ENCODE measurements around the gene SEPTIN7. TPM values are rescaled to one million over a fixed set of nuclear protein-coding genes. Genes with fewer than 3 reads are reported as not detected.

The SEPTIN7 gene
- total RNA-seq, 1 experiment from 2014 or later = 140 TPM

DNA sequence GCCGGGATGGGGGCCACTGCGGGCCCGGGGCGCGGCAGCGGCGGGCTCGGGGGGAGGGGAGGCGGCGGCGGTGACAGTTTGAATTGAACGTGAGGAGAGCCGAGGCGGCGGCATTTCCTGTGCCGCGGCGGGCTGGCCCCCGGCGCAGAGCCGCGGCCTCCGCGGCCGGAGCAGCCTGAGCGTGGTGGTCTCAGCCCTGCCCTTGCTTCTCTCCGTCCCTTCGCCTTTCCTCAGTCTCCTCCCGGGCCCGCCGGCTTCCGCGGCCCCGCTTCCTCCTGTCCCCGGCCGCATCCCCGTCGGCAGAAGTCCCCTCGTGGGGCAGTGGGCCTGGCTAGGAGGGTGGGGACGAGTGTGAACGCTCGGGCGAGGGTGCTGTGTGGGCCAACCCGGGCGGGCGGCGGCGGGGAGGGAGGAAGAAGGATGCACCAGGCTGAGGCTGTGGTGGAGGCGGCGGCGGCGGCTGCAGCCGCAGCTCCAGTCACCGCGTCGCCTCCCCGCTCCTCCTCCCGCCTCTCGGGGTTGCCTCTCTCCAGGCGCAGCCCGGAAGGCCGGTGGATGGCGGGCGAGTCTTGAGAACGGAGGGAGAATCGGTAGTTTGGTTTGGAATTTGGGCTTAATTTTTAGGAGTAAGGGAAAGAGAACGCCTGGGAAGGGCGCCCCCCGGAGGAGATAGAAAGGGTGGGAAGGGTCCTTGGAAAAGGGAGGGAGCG, 690 bp downstream of the SEPTIN7 start:
- Histone ChIP-seq H3K27ac (ENCODE audit: low read depth, low read length) (peak overlapping the region; percentile 95), H3K4me3 (replicated peaks in 1 of 2; ENCODE audit: low read depth in 1 of 2, low read length in 2 of 2) (peak overlapping the region; percentile 72 to 78), H3K9ac (ENCODE audit: low read length) (peak overlapping the region; percentile 84), H3K9me2 (ENCODE audit: insufficient read depth) (no peaks in the 10 kb centered on the region), H4K20me1 (ENCODE audit: insufficient read depth) (0 out of 2 replicates have a peak, but pooled peaks cover 10% of the 10 kb centered on the region), H3K4me2 (ENCODE audit: low read length) (peak overlapping the region; percentile 90), H3K4me1 (ENCODE audit: control insufficient read depth in 1 of 2, insufficient read depth in 2 of 2, low read length in 2 of 2) (peaks cover 8 to 20% of the 10 kb centered on the region in 2 experiments; a peak in 3 of 4 replicates), H3K36me3 (ENCODE audit: control insufficient read depth in 1 of 2, insufficient read depth in 2 of 2, low read length in 2 of 2) (no peaks in the 10 kb centered on the region), H3K79me2 (ENCODE audit: insufficient read depth, low read length) (peaks cover 67% of the 10 kb centered on the region), H2AFZ (ENCODE audit: low read depth, low read length, poor library complexity, severe bottlenecking) (no peak overlapping the region), H3K27me3 (ENCODE audit: insufficient read depth, low read length) (no peaks in the 10 kb centered on the region), H3K9me3 (ENCODE audit: control insufficient read depth in 1 of 2, insufficient read depth in 1 of 2, low read depth in 1 of 2, low read length in 2 of 2) (no peaks in the 10 kb centered on the region)
- ChIA-PET POLR2A (interaction anchor here (1.0 to 1.4 kb wide), 6 partner anchors 10 to 105 kb away, joined by 3 to 6 read pairs (median 4); no protein-coding TSS in a partner anchor), CTCF (interaction anchor here (0.9 to 1.6 kb wide), 3 partner anchors 92 to 175 kb away, joined by 3 to 4 read pairs (median 3); no protein-coding TSS in a partner anchor), RAD21 (ENCODE audit: low non-redundant PET in 1 of 2, low total read pairs in 2 of 2, uncharacterized antibody in 2 of 2, unreplicated experiment in 2 of 2) (interaction anchor here in 1 of 2 experiments (0.7 kb wide), 1 partner anchor 13 kb away, joined by 4 read pairs; no protein-coding TSS in a partner anchor)
- intact Hi-C loops (cut with micrococcal nuclease) = loop anchor here (1.0 kb wide), 1 partner anchor 92 kb away; no protein-coding TSS in a partner anchor
- DNase-seq (ENCODE audit: low read depth, low spot score) (no peak), ATAC-seq (peak; percentile 47)
- TF ChIP-seq ZFX (IDR thresholded peaks at IDR 0.05) (peak; percentile 86), JUND (IDR thresholded peaks at IDR 0.05) (no peak), POLR2AphosphoS5 (IDR thresholded peaks at IDR 0.05; ENCODE audit: low read depth, low read length) (no peak; the same call in none of the 2 replicates), YY1 (IDR thresholded peaks at IDR 0.05; ENCODE audit: extremely low read depth, insufficient replicate concordance, low read depth, low read length) (no peak), SIN3A (IDR thresholded peaks at IDR 0.05; ENCODE audit: low read depth) (no peak; the same call in 1 of the 2 replicates), RAD21 (IDR thresholded peaks at IDR 0.05; ENCODE audit: low read depth) (peak; percentile 43; the same call in 1 of the 2 replicates)
- TF ChIP-seq, protein P1, sequence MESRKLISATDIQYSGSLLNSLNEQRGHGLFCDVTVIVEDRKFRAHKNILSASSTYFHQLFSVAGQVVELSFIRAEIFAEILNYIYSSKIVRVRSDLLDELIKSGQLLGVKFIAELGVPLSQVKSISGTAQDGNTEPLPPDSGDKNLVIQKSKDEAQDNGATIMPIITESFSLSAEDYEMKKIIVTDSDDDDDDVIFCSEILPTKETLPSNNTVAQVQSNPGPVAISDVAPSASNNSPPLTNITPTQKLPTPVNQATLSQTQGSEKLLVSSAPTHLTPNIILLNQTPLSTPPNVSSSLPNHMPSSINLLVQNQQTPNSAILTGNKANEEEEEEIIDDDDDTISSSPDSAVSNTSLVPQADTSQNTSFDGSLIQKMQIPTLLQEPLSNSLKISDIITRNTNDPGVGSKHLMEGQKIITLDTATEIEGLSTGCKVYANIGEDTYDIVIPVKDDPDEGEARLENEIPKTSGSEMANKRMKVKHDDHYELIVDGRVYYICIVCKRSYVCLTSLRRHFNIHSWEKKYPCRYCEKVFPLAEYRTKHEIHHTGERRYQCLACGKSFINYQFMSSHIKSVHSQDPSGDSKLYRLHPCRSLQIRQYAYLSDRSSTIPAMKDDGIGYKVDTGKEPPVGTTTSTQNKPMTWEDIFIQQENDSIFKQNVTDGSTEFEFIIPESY (IDR thresholded peaks at IDR 0.05; ENCODE audit: extremely low read depth, insufficient replicate concordance, low read length) = no peak
- TF ChIP-seq, protein P2, sequence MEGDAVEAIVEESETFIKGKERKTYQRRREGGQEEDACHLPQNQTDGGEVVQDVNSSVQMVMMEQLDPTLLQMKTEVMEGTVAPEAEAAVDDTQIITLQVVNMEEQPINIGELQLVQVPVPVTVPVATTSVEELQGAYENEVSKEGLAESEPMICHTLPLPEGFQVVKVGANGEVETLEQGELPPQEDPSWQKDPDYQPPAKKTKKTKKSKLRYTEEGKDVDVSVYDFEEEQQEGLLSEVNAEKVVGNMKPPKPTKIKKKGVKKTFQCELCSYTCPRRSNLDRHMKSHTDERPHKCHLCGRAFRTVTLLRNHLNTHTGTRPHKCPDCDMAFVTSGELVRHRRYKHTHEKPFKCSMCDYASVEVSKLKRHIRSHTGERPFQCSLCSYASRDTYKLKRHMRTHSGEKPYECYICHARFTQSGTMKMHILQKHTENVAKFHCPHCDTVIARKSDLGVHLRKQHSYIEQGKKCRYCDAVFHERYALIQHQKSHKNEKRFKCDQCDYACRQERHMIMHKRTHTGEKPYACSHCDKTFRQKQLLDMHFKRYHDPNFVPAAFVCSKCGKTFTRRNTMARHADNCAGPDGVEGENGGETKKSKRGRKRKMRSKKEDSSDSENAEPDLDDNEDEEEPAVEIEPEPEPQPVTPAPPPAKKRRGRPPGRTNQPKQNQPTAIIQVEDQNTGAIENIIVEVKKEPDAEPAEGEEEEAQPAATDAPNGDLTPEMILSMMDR (IDR thresholded peaks at IDR 0.05 in 2 of 3, conservative IDR thresholded peaks at IDR 0.05 in 1 of 3; ENCODE audit: borderline replicate concordance in 1 of 3, insufficient read depth in 1 of 3, low read depth in 2 of 3, low read length in 2 of 3) = peak; percentile 52 to 70 (median 62); a peak in 5 of 6 replicates
- TF ChIP-seq, protein P3, sequence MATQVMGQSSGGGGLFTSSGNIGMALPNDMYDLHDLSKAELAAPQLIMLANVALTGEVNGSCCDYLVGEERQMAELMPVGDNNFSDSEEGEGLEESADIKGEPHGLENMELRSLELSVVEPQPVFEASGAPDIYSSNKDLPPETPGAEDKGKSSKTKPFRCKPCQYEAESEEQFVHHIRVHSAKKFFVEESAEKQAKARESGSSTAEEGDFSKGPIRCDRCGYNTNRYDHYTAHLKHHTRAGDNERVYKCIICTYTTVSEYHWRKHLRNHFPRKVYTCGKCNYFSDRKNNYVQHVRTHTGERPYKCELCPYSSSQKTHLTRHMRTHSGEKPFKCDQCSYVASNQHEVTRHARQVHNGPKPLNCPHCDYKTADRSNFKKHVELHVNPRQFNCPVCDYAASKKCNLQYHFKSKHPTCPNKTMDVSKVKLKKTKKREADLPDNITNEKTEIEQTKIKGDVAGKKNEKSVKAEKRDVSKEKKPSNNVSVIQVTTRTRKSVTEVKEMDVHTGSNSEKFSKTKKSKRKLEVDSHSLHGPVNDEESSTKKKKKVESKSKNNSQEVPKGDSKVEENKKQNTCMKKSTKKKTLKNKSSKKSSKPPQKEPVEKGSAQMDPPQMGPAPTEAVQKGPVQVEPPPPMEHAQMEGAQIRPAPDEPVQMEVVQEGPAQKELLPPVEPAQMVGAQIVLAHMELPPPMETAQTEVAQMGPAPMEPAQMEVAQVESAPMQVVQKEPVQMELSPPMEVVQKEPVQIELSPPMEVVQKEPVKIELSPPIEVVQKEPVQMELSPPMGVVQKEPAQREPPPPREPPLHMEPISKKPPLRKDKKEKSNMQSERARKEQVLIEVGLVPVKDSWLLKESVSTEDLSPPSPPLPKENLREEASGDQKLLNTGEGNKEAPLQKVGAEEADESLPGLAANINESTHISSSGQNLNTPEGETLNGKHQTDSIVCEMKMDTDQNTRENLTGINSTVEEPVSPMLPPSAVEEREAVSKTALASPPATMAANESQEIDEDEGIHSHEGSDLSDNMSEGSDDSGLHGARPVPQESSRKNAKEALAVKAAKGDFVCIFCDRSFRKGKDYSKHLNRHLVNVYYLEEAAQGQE (IDR thresholded peaks at IDR 0.05; ENCODE audit: low read depth) = no peak
- no TSS peak for BruUV-seq (replicated peaks)

Data from HCT116 (cell line).